Stimulated activated CD4-positive, alpha-beta T cell treated with anti-CD3 and anti-CD28 coated beads, Interleukin-15, amount 100 ng/mL, for 24 hours (primary cell): ENCODE results near the gene CRACR2A.

Experiments
- DNase-seq: peaks from one replicate; pipeline ENCODE4 v3.0.0-alpha.2; 2020

Gene CRACR2A

GRCh38 chr12:3681595-3682061 is 71.3 kb downstream of the CRACR2A start:
- DNase-seq: no peak

- DNase-seq: no peak
Measured at GRCh38 chr12:3680919-3681594, 71.9 kb downstream of the CRACR2A start.

GRCh38 chr12:3679831-3680230 is 73.1 kb downstream of the CRACR2A start:
- DNase-seq: no peak

GRCh38 chr12:3677609-3678008 is 75.3 kb downstream of the CRACR2A start:
- DNase-seq: no peak

GRCh38 chr12:3673981-3674708 is 78.8 kb downstream of the CRACR2A start:
- DNase-seq: no peak

GRCh38 chr12:3672113-3672509 is 80.8 kb downstream of the CRACR2A start:
- DNase-seq: no peak

GRCh38 chr12:3671330-3672112 is 81.4 kb downstream of the CRACR2A start:
- no peak for DNase-seq

GRCh38 chr12:3670083-3670620 is 82.8 kb downstream of the CRACR2A start:
- DNase-seq: peak; percentile 5

GRCh38 chr12:3669594-3669993 is 83.3 kb downstream of the CRACR2A start:
- DNase-seq: no peak

GRCh38 chr12:3668479-3669165 is 84.3 kb downstream of the CRACR2A start:
- no peak for DNase-seq

- DNase-seq: no peak
Measured at GRCh38 chr12:3667485-3667884, 85.4 kb downstream of the CRACR2A start.

GRCh38 chr12:3666441-3666840 is 86.5 kb downstream of the CRACR2A start:
- no peak for DNase-seq

GRCh38 chr12:3662521-3662921 is 90.4 kb downstream of the CRACR2A start:
- no peak for DNase-seq

GRCh38 chr12:3661028-3661427 is 91.9 kb downstream of the CRACR2A start:
- DNase-seq: no peak

GRCh38 chr12:3658327-3659163 is 94.4 kb downstream of the CRACR2A start:
- DNase-seq: peak; percentile 39

GRCh38 chr12:3656946-3657622 is 95.8 kb downstream of the CRACR2A start:
- no peak for DNase-seq

- peak; percentile 14 for DNase-seq
Measured at GRCh38 chr12:3655328-3655900, 97.5 kb downstream of the CRACR2A start.

GRCh38 chr12:3651585-3652424 is 101.1 kb downstream of the CRACR2A start:
- DNase-seq: no peak

- no peak for DNase-seq
Measured at GRCh38 chr12:3647504-3647903, 105.4 kb downstream of the CRACR2A start.
